Measurements from ENCODE around the gene ELF4.

ELF4 gene

GRCh38 chrX:130091980-130092522, 18.2 kb downstream of the ELF4 start:
- DNase-seq (ENCODE audit: low read depth), result no peak
- H3K4me3 ChIP-seq (ENCODE audit: low read length), result no peak overlapping the region

GRCh38 chrX:130090364-130090763, 19.9 kb downstream of the ELF4 start:
- TF ChIP-seq CTCF (conservative IDR thresholded peaks at IDR 0.05; ENCODE audit: low read depth, low read length), result no peak
- no peak for DNase-seq (ENCODE audit: low read depth)
- H3K4me3 ChIP-seq (ENCODE audit: low read length), result no peak overlapping the region

More at GRCh38 chrX:130091980-130092522, 18.2 kb downstream of the ELF4 start:
- TF ChIP-seq CTCF (conservative IDR thresholded peaks at IDR 0.05; ENCODE audit: low read depth, low read length), result no peak

GRCh38 chrX:130086447-130087206, 23.7 kb downstream of the ELF4 start:
- TF ChIP-seq CTCF (conservative IDR thresholded peaks at IDR 0.05; ENCODE audit: low read depth, low read length), result no peak
- no peak overlapping the region for H3K4me3 ChIP-seq (ENCODE audit: low read length)
- no peak for DNase-seq (ENCODE audit: low read depth)

- TF ChIP-seq CTCF (conservative IDR thresholded peaks at IDR 0.05; ENCODE audit: low read depth, low read length), result no peak
- H3K4me3 ChIP-seq (ENCODE audit: low read length), result no peak overlapping the region
- DNase-seq (ENCODE audit: low read depth), result no peak
Measured at GRCh38 chrX:130085551-130086446, 24.5 kb downstream of the ELF4 start.

GRCh38 chrX:130084631-130085237, 25.6 kb downstream of the ELF4 start:
- H3K4me3 ChIP-seq (ENCODE audit: low read length), result no peak overlapping the region
- TF ChIP-seq CTCF (conservative IDR thresholded peaks at IDR 0.05; ENCODE audit: low read depth, low read length), result no peak
- no peak for DNase-seq (ENCODE audit: low read depth)

- DNase-seq (ENCODE audit: low read depth), result no peak
- no peak overlapping the region for H3K4me3 ChIP-seq (ENCODE audit: low read length)
- TF ChIP-seq CTCF (conservative IDR thresholded peaks at IDR 0.05; ENCODE audit: low read depth, low read length), result no peak
Measured at GRCh38 chrX:130083656-130084382, 26.5 kb downstream of the ELF4 start.

All from retinal pigment epithelial cell (primary cell).